Thoracic aorta (tissue), 2 donors: ENCODE results near the gene SPC24. TPM values are rescaled to one million over a fixed set of nuclear protein-coding genes. Genes with fewer than 3 reads are reported as not detected.
A peak's percentile ranks its signal among the peaks of the same experiment; 100 is the strongest.
"Not testable (repeated sequence)": the region's sequence is repeated elsewhere in the genome, so short reads cannot be mapped to it uniquely, and the experiment has no call there.

Experiments
- ATAC-seq: fragments of 150-250 bp; one replicate; pipeline ENCODE4 v1.8.0; 2017; ENCODE audit warnings: low read depth; ENCODE audit not compliant: insufficient number of reproducible peaks, low FRiP score
- DNase-seq: peaks from one replicate; pipeline ENCODE4 v3.0.0-alpha.2; 2020; ENCODE audit warnings: low spot score
- H3K27ac ChIP-seq, 2 donors: fragments of 200-600 bp; sonication (generic); 1 replicate in 1 of 2; 2 replicates in 1 of 2; pipeline ENCODE4 v1.5.1; 2016; ENCODE audit warnings: mild to moderate bottlenecking in 2 of 2, moderate library complexity in 2 of 2
- H3K27me3 ChIP-seq: fragments of 200-600 bp; sonication (generic); replicated peaks from 2 replicates; pipeline ENCODE4 v1.6.0; 2016; ENCODE audit warnings: mild to moderate bottlenecking; ENCODE audit not compliant: insufficient read depth
- H3K36me3 ChIP-seq: fragments of 200-600 bp; sonication (generic); one replicate; pipeline ENCODE4 v1.5.1; 2016
- H3K4me1 ChIP-seq, 2 donors: fragments of 200-600 bp; sonication (generic); 1 replicate in 1 of 2; 2 replicates in 1 of 2; pipeline versions ENCODE4 v1.5.1 to v1.6.0; 2016; ENCODE audit warnings: low read depth in 2 of 2, mild to moderate bottlenecking in 1 of 2; ENCODE audit not compliant: control insufficient read depth in 1 of 2
- H3K4me3 ChIP-seq: fragments of 200-600 bp; sonication (generic); 2 replicates; pipeline ENCODE4 v1.5.1; 2016; ENCODE audit warnings: mild to moderate bottlenecking
- H3K9me3 ChIP-seq: fragments of 200-600 bp; sonication (generic); 2 replicates; pipeline ENCODE4 v1.5.1; 2016
- total RNA-seq, 2 donors: library from RNA; depleted of rRNA; stranded (reverse); fragments of >200 nt; gene quantifications; one replicate each; pipeline versions ENCODE4 v1.1.0 to v1.2.3, GENCODE V29; 2016
- TF ChIP-seq, protein P1 (sequence below): fragments of 200-600 bp; sonication (generic); IDR thresholded peaks from one replicate; pipeline ENCODE4 v1.5.1; 2019; ENCODE audit warnings: antibody characterized with exemption

The SPC24 gene
- total RNA-seq, 2 donors from 2014 or later: 2.4 to 4.7 TPM

DNA sequence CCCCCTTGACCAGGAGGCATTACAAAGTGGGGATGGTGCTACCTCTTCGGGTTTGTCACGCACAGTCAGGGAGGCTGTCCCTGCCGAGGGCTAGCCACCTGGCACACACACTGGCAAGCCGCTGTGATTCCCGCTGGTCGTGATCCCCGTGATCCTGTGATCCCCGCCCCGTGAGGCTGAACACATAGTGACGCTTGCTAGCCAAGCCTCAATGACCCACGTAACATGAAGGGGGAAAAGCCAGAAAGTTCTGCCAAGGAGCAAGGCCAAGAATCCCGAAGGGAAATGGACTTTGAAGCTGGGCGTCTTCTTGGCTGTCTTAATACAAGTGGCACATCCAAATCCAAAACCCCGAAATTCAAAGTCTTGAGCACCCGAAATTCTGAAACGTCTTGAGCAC lies 52.6 kb downstream of the SPC24 start:
- Histone ChIP-seq H3K27me3 (no peaks in the 10 kb centered on the region), H3K4me1 (no peaks in the 10 kb centered on the region), H3K27ac (no peak overlapping the region), H3K36me3 (peaks cover 53% of the 10 kb centered on the region), H3K4me3 (no peak overlapping the region), H3K9me3 (no peaks in the 10 kb centered on the region)
- TF ChIP-seq, protein P1, sequence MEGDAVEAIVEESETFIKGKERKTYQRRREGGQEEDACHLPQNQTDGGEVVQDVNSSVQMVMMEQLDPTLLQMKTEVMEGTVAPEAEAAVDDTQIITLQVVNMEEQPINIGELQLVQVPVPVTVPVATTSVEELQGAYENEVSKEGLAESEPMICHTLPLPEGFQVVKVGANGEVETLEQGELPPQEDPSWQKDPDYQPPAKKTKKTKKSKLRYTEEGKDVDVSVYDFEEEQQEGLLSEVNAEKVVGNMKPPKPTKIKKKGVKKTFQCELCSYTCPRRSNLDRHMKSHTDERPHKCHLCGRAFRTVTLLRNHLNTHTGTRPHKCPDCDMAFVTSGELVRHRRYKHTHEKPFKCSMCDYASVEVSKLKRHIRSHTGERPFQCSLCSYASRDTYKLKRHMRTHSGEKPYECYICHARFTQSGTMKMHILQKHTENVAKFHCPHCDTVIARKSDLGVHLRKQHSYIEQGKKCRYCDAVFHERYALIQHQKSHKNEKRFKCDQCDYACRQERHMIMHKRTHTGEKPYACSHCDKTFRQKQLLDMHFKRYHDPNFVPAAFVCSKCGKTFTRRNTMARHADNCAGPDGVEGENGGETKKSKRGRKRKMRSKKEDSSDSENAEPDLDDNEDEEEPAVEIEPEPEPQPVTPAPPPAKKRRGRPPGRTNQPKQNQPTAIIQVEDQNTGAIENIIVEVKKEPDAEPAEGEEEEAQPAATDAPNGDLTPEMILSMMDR: no peak
- ATAC-seq: no peak
- DNase-seq: no peak

DNA sequence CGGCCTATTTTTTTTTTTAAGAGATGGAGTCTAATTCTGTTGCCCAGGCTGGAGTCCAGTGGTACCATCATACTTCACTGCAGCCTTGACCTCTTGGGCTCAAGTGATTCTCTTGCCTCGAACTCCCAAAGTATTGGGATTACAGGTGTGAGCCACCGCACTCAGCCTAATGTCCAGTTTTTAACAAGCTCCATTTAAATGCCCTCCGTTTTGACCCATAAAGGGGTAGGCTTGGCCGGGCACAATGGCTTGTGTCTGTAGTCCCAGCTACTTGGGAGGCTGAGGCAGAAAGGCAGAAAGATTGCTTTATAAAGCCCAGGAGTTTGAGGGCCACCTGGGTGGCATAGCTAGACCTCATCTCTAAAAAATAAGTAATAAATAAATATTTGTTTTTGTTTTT lies 54.5 kb downstream of the SPC24 start:
- Histone ChIP-seq H3K27ac (no peak overlapping the region), H3K36me3 (peaks cover 35% of the 10 kb centered on the region)
- TF ChIP-seq, protein P1: no peak

DNA sequence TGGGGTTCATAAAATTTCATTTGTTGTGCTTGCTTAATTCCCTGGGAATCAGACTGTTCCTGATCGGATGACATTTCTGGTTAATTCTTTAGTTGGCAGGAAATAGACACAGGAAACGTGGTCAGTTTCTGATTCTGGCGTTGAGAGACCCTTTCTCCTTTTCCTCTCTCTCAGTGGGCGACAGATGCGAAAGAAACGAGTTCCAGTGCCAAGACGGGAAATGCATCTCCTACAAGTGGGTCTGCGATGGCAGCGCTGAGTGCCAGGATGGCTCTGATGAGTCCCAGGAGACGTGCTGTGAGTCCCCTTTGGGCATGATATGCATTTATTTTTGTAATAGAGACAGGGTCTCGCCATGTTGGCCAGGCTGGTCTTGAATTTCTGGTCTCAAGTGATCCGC lies 55.5 kb downstream of the SPC24 start:
- DNase-seq (no peak), ATAC-seq (no peak)
- H3K27ac ChIP-seq: peak overlapping the region in 1 of 2 donors; percentile 42
- no peaks in the 10 kb centered on the region for H3K27me3 ChIP-seq
- H3K9me3 ChIP-seq: no peaks in the 10 kb centered on the region
- peaks cover 26% of the 10 kb centered on the region for H3K36me3 ChIP-seq
- peaks cover 16 to 25% of the 10 kb centered on the region in 2 donors for H3K4me1 ChIP-seq
- no peak overlapping the region for H3K4me3 ChIP-seq
- TF ChIP-seq, protein P1: no peak

More for the DNA sequence above, 54.5 kb downstream of the SPC24 start:
- no peak for DNase-seq
- Histone ChIP-seq H3K27me3 (no peaks in the 10 kb centered on the region), H3K9me3 (no peaks in the 10 kb centered on the region), H3K4me3 (no peak overlapping the region), H3K4me1 (peaks cover 7 to 16% of the 10 kb centered on the region in 2 donors)
- ATAC-seq: no peak

GRCh38 chr19:11098861-11099260 lies 56.7 kb downstream of the SPC24 start:
- no peak overlapping the region for H3K27ac ChIP-seq
- TF ChIP-seq, protein P1: no peak
- H3K36me3 ChIP-seq: peaks cover 18% of the 10 kb centered on the region
- no peak overlapping the region for H3K4me3 ChIP-seq
- ATAC-seq (no peak), DNase-seq (no peak)
- no peaks in the 10 kb centered on the region for H3K9me3 ChIP-seq
- no peaks in the 10 kb centered on the region for H3K27me3 ChIP-seq
- peaks cover 16 to 34% of the 10 kb centered on the region in 2 donors for H3K4me1 ChIP-seq

GRCh38 chr19:11098327-11098726 lies 57.3 kb downstream of the SPC24 start:
- no peak for DNase-seq
- TF ChIP-seq, protein P1: no peak
- no peak for ATAC-seq
- Histone ChIP-seq H3K9me3 (no peaks in the 10 kb centered on the region), H3K4me3 (no peak overlapping the region), H3K27me3 (no peaks in the 10 kb centered on the region), H3K27ac (peak overlapping the region in 1 of 2 donors; percentile 25), H3K36me3 (peaks cover 15% of the 10 kb centered on the region), H3K4me1 (peaks cover 16 to 34% of the 10 kb centered on the region in 2 donors)

DNA sequence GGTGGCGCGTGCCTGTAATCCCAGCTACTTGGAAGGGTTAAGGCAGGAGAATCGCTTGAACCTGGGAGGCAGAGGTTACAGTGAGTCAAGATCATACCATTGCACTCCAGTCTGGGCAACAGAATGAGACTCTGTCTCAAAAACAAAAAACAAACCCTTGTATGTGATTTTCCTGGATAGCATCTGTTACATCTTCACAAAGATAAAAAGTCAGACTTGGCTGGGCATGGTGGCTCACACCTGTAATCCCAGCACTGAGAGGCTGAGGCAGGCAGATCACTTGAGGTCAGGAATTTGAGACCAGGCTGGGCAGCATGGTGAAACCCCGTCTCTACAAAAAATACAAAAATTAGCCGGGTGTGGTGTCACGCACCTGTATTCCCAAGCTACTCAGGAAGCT lies 58.2 kb downstream of the SPC24 start:
- ATAC-seq, H3K36me3 ChIP-seq, H3K27me3 ChIP-seq, H3K4me3 ChIP-seq, H3K9me3 ChIP-seq, DNase-seq: not testable (repeated sequence)
- Histone ChIP-seq H3K27ac (peak overlapping the region; percentile 25 to 80), H3K4me1 (peaks cover 21 to 39% of the 10 kb centered on the region in 2 donors)
